Natural killer cell (primary cell): Measurements from ENCODE around the gene RNF126. TPM values are rescaled to one million over a fixed set of nuclear protein-coding genes. Genes with fewer than 3 reads are reported as not detected.
A peak's percentile ranks its signal among the peaks of the same experiment; 100 is the strongest.

Experiments used
- ATAC-seq, 3 donors: fragments of 150-1000 bp in 2 of 3; fragments of 200-7000 bp in 1 of 3; cut with Tn5 transposase; 1 replicate in 1 of 3; 2 replicates in 2 of 3; pipeline ENCODE4 v1.10.0; 2021; ENCODE audit warnings: mild to moderate bottlenecking in 2 of 3, moderate library complexity in 2 of 3
- DNase-seq, 2 donors: peaks; one replicate each; pipeline versions ENCODE4 v3.0.0 to v3.0.0-alpha.2; 2013 to 2021; ENCODE audit warnings: mixed read lengths in 1 of 2
- H3K27ac ChIP-seq: one replicate; pipeline ENCODE4 v1.5.1; 2013; ENCODE audit warnings: mild to moderate bottlenecking, low read length
- H3K27me3 ChIP-seq: one replicate; pipeline ENCODE4 v1.6.1; 2013; ENCODE audit warnings: low read length; ENCODE audit not compliant: control insufficient read depth, insufficient read depth
- H3K36me3 ChIP-seq: one replicate; pipeline ENCODE4 v1.6.1; 2013; ENCODE audit warnings: low read length; ENCODE audit not compliant: control insufficient read depth, insufficient read depth
- H3K4me1 ChIP-seq: one replicate; pipeline ENCODE4 v1.6.1; 2013; ENCODE audit warnings: low read length; ENCODE audit not compliant: control insufficient read depth, insufficient read depth
- H3K4me3 ChIP-seq: one replicate; pipeline ENCODE4 v1.5.1; 2013; ENCODE audit warnings: low read length
- H3K9me3 ChIP-seq: one replicate; pipeline ENCODE4 v1.6.1; 2013; ENCODE audit warnings: low read length; ENCODE audit not compliant: control insufficient read depth, insufficient read depth
- H3K27ac Mint-ChIP-seq, 2 donors: one replicate each; pipeline ENCODE4 v1.8.0; 2022; ENCODE audit warnings: mild to moderate bottlenecking in 2 of 2, mixed read lengths in 2 of 2, moderate library complexity in 1 of 2
- H3K27me3 Mint-ChIP-seq, 2 donors: one replicate each; pipeline ENCODE4 v1.8.0; 2022; ENCODE audit warnings: low read depth in 2 of 2, mixed read lengths in 2 of 2
- H3K36me3 Mint-ChIP-seq: one replicate; pipeline ENCODE4 v1.8.0; 2022; ENCODE audit warnings: mixed read lengths
- H3K4me1 Mint-ChIP-seq, 2 donors: one replicate each; pipeline ENCODE4 v1.8.0; 2022; ENCODE audit warnings: mixed read lengths in 2 of 2
- H3K4me3 Mint-ChIP-seq: one replicate; pipeline ENCODE4 v1.8.0; 2022; ENCODE audit warnings: mild to moderate bottlenecking, moderate library complexity, mixed read lengths
- H3K9me3 Mint-ChIP-seq, 2 donors: one replicate each; pipeline ENCODE4 v1.8.0; 2022; ENCODE audit warnings: mixed read lengths in 2 of 2
- WGBS: methylation state at CpG from one replicate; pipeline ENCODE4 v1.1.7; 2013; ENCODE audit warnings: missing lambda C conversion rate; ENCODE audit not compliant: insufficient coverage; 5-methylcytosine and 5-hydroxymethylcytosine counted together
- intact Hi-C: fragments of 100-400 bp; cut with micrococcal nuclease; formaldehyde crosslinking; loops from one replicate; pipeline ENCODE4 v1.14.2; 2022
- total RNA-seq, 4 donors: library from RNA; stranded (reverse); fragments of 120-200 nt in 1 of 4; gene quantifications; one replicate each; pipeline versions ENCODE4 v1.2.3 to v1.2.4, GENCODE V29; 2013 to 2022
- TF ChIP-seq, protein P1 (sequence below): fragments of 200-600 bp; IDR thresholded peaks from one replicate; pipeline ENCODE4 v1.8.0; 2022; ENCODE audit warnings: antibody characterized with exemption

RNF126 gene
- total RNA-seq, 3 donors from 2014 or later (not counting 1 experiment from before 2014, with no cell fraction given) = 119 to 149 (median 146) TPM

DNA sequence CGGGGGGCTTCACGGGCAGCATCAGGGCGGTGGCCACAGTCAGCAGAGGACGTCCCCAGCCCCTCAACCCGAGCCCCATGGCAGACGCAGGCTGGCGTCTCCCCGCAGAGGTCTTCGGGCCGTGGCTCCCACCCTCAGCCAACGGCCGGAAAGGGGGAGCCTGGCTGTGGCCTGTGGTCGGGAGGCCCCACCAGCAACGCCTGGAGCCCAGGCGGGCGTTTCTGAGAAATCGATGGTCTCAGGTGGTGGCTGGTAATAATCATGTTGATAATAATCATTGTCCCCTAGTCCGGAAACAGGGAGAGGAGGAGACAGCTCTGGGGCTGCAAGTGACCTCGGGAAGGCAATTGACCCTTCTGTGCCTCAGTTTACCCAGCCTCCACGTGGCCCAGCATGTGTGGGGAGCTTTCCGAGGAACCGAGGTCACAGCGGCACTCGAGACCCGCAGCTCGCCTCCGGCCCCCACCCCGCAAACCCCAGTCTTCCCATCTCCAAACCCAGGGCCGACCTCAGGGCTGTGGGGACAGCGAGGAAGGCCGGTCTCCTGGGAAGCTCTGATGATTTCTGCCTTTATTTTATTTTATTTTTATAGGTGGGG lies 32.4 kb upstream of the RNF126 start, which contains the start of gene PRSS57:
PRSS57 (minus strand) TSS at position 101 of the 598 bp plus-strand sequence; CDS start at position 79, 22 bp downstream.
- Histone ChIP-seq H3K4me3 (no peak within 1 kb of the TSS), H3K36me3 (no peaks in the 10 kb centered on the region), H3K9me3 (no peaks in the 10 kb centered on the region), H3K27ac (no peak within 1 kb of the TSS), H3K27me3 (peaks cover 4% of the 10 kb centered on the region), H3K4me1 (peaks cover 21% of the 10 kb centered on the region)
- DNase-seq = no peak
- no peaks in the 10 kb centered on the region for H3K27me3 Mint-ChIP-seq
- intact Hi-C loops = no loop called here
- no peak for ATAC-seq
- H3K27ac Mint-ChIP-seq = peak within 1 kb of the TSS in 1 of 2 donors; percentile 34
- WGBS = 5% methylated on average over 26 of the region's 31 CpGs
- H3K36me3 Mint-ChIP-seq = no peaks in the 10 kb centered on the region
- H3K4me1 Mint-ChIP-seq = no peaks in the 10 kb centered on the region
- no peaks in the 10 kb centered on the region for H3K9me3 Mint-ChIP-seq
- H3K4me3 Mint-ChIP-seq = peak within 1 kb of the TSS; percentile 77
- TF ChIP-seq, protein P1, sequence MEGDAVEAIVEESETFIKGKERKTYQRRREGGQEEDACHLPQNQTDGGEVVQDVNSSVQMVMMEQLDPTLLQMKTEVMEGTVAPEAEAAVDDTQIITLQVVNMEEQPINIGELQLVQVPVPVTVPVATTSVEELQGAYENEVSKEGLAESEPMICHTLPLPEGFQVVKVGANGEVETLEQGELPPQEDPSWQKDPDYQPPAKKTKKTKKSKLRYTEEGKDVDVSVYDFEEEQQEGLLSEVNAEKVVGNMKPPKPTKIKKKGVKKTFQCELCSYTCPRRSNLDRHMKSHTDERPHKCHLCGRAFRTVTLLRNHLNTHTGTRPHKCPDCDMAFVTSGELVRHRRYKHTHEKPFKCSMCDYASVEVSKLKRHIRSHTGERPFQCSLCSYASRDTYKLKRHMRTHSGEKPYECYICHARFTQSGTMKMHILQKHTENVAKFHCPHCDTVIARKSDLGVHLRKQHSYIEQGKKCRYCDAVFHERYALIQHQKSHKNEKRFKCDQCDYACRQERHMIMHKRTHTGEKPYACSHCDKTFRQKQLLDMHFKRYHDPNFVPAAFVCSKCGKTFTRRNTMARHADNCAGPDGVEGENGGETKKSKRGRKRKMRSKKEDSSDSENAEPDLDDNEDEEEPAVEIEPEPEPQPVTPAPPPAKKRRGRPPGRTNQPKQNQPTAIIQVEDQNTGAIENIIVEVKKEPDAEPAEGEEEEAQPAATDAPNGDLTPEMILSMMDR = no peak

DNA sequence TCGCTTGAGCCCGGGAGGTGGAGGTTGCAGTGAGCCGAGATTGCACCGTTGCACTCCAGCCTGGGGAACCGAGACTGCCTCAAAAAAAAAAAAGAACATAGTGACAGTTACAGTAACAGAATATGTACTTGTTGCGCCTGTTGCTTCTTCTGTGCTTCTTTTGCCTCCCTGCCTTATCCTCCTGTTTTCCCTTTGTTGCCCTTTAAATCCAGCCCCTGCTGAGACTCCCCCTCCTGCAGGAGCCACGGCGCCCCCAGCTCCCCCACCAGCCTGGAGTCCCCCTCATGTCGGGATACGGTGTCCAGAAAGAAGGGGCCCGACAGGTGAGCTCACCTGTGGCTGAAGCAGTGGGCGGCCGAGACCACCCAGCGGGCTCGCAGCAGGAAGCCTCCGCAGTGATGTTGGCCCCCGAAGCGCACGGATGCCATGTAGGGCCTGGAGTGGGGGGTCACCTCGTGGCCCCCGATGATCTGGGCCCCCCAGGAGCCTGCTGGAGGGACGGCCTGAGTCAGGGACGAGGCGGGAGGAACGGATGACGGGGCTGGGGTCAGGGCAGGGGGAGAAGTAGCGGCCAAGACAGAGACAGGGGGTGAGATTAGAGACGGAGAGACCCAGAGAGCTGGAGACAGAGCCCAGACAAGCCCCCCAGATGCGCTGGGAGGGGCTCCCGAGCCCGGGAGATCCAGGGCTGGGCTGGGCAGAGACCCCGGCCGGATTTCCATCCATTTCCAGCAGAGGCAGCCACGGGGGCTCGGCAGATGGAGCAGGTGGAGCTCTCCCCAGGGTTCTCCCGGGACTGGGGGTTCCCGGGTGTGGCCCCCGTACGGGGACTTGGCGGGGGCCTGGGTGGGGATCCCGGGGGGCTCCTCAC lies 31.7 kb upstream of the RNF126 start:
- DNase-seq (no peak), ATAC-seq (no peak)
- Mint-ChIP-seq H3K27ac (peak overlapping the region in 1 of 2 donors; percentile 34), H3K27me3 (no peaks in the 10 kb centered on the region), H3K36me3 (no peaks in the 10 kb centered on the region), H3K4me3 (peak overlapping the region; percentile 77), H3K4me1 (no peaks in the 10 kb centered on the region), H3K9me3 (no peaks in the 10 kb centered on the region)
- H3K36me3 ChIP-seq = no peaks in the 10 kb centered on the region
- H3K27me3 ChIP-seq = peaks cover 4% of the 10 kb centered on the region
- intact Hi-C loops = no loop called here
- H3K4me3 ChIP-seq = no peak overlapping the region
- no peaks in the 10 kb centered on the region for H3K9me3 ChIP-seq
- H3K4me1 ChIP-seq = peaks cover 21% of the 10 kb centered on the region
- WGBS = 12% methylated on average over 41 of the region's 41 CpGs
- TF ChIP-seq, protein P1 = no peak
- H3K27ac ChIP-seq = no peak overlapping the region

DNA sequence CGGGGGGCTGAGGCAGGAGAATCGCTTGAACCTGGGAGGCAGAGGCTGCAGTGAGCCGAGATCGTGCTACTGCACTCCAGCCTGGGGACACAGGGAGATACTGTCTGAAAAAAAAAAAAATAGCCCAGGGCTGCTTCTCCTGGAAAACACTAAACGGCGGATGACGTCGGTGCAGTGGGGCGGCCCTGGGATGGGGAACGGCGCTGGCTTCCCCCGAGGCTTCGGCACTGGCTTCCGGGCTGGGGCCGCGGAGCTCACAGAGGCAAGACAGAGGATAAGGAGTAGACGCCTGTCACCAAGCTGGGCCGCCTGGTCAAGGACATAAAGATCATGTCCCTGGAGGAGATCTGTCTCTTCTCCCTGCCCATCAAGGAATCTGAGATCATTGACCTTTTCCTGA lies 27.2 kb upstream of the RNF126 start:
- Histone ChIP-seq H3K27me3 (peaks cover 2% of the 10 kb centered on the region), H3K4me3 (no peak overlapping the region), H3K4me1 (peaks cover 9% of the 10 kb centered on the region), H3K9me3 (no peaks in the 10 kb centered on the region), H3K36me3 (no peaks in the 10 kb centered on the region), H3K27ac (no peak overlapping the region)
- ATAC-seq (no peak), DNase-seq (no peak)
- WGBS = 89% methylated on average over 18 of the region's 18 CpGs
- no peaks in the 10 kb centered on the region for H3K36me3 Mint-ChIP-seq
- no peaks in the 10 kb centered on the region for H3K9me3 Mint-ChIP-seq
- TF ChIP-seq, protein P1 = no peak
- intact Hi-C loops = no loop called here
- no peak overlapping the region for H3K27ac Mint-ChIP-seq
- H3K4me1 Mint-ChIP-seq = peaks cover 0 to 6% of the 10 kb centered on the region in 2 donors
- no peak overlapping the region for H3K4me3 Mint-ChIP-seq
- no peaks in the 10 kb centered on the region for H3K27me3 Mint-ChIP-seq
